Thymus (tissue), 11 donors: ENCODE data around the gene TMEM52. TPM values are rescaled to one million over a fixed set of nuclear protein-coding genes. Genes with fewer than 3 reads are reported as not detected.

Source experiments
- DNase-seq, 9 donors: peaks; one replicate each; pipeline ENCODE4 v3.0.0-alpha.2; 2013; ENCODE audit warnings: low spot score in 9 of 9, low read depth in 6 of 9, missing footprints in 1 of 9
- H3K27ac ChIP-seq, 2 donors: one replicate each; pipeline ENCODE4 v1.5.1; 2013; ENCODE audit warnings: control low read depth in 1 of 2, low read depth in 1 of 2, low read length in 1 of 2, mild to moderate bottlenecking in 1 of 2, moderate library complexity in 1 of 2
- H3K27me3 ChIP-seq, 2 donors: one replicate each; pipeline ENCODE4 v1.5.1; 2013; ENCODE audit warnings: low read length in 1 of 2; ENCODE audit not compliant: control insufficient read depth in 2 of 2, insufficient read depth in 1 of 2
- H3K36me3 ChIP-seq, 2 donors: one replicate each; pipeline ENCODE4 v1.5.1; 2013; ENCODE audit warnings: low read length in 1 of 2, mild to moderate bottlenecking in 1 of 2, moderate library complexity in 1 of 2; ENCODE audit not compliant: control insufficient read depth in 2 of 2, insufficient read depth in 2 of 2
- H3K4me1 ChIP-seq, 2 donors: one replicate each; pipeline ENCODE4 v1.5.1; 2013; ENCODE audit warnings: low read length in 2 of 2; ENCODE audit not compliant: control insufficient read depth in 2 of 2, insufficient read depth in 2 of 2
- H3K4me3 ChIP-seq, 2 donors: one replicate each; pipeline ENCODE4 v1.5.1; 2013; ENCODE audit warnings: low read length in 2 of 2, control low read depth in 1 of 2, mild to moderate bottlenecking in 1 of 2
- H3K9me3 ChIP-seq, 2 donors: one replicate each; pipeline ENCODE4 v1.5.1; 2013; ENCODE audit warnings: low read length in 1 of 2, mild to moderate bottlenecking in 1 of 2; ENCODE audit not compliant: control insufficient read depth in 2 of 2, insufficient read depth in 1 of 2
- WGBS: extraction: QIAGEN DNeasy Blood & Tissue Kit; methylation state at CpG from one replicate; pipeline ENCODE4 v1.1.7; 2013; 5-methylcytosine and 5-hydroxymethylcytosine counted together
- polyA plus RNA-seq: library from polyadenylated mRNA; stranded (reverse); fragments of 200-250 nt; gene quantifications from one replicate; pipeline ENCODE4 v1.2.3, GENCODE V29; 2013
- total RNA-seq: library from RNA; stranded (reverse); fragments of 120-200 nt; gene quantifications from one replicate; pipeline ENCODE4 v1.2.4, GENCODE V29; 2013
- donor health status: healthy.

TMEM52 gene
- total and polyA plus RNA-seq, 2 donors, result 0.28 to 0.94 TPM

- no peaks in the 10 kb centered on the region for H3K36me3 ChIP-seq
- H3K27ac ChIP-seq, result no peak overlapping the region
- H3K9me3 ChIP-seq, result no peaks in the 10 kb centered on the region
- H3K4me3 ChIP-seq, result no peak overlapping the region
- H3K27me3 ChIP-seq, result peaks cover 0 to 36% of the 10 kb centered on the region in 2 donors
- H3K4me1 ChIP-seq, result no peaks in the 10 kb centered on the region
- 73% methylated on average over 17 of the region's 17 CpGs for WGBS
- no peak for DNase-seq
Observed at GRCh38 chr1:1960480-1961196, 41.6 kb upstream of the TMEM52 start.

GRCh38 chr1:1959840-1960479, 40.9 kb upstream of the TMEM52 start:
- peaks cover 0 to 34% of the 10 kb centered on the region in 2 donors for H3K27me3 ChIP-seq
- peaks cover 0 to 1% of the 10 kb centered on the region in 2 donors for H3K9me3 ChIP-seq
- no peaks in the 10 kb centered on the region for H3K36me3 ChIP-seq
- 13% methylated on average over 23 of the region's 23 CpGs for WGBS
- H3K4me1 ChIP-seq, result no peaks in the 10 kb centered on the region
- H3K4me3 ChIP-seq, result no peak overlapping the region
- no peak overlapping the region for H3K27ac ChIP-seq
- DNase-seq, result peak; percentile 13 to 71 (median 40)

- DNase-seq, result no peak
- no peak overlapping the region for H3K4me3 ChIP-seq
- H3K27ac ChIP-seq, result no peak overlapping the region
- H3K4me1 ChIP-seq, result no peaks in the 10 kb centered on the region
- peaks cover 0 to 31% of the 10 kb centered on the region in 2 donors for H3K27me3 ChIP-seq
- no peaks in the 10 kb centered on the region for H3K36me3 ChIP-seq
- 87% methylated on average over 12 of the region's 12 CpGs for WGBS
- H3K9me3 ChIP-seq, result peaks cover 0 to 5% of the 10 kb centered on the region in 2 donors
Observed at GRCh38 chr1:1959459-1959839, 40.4 kb upstream of the TMEM52 start.

GRCh38 chr1:1958071-1958541, 39.0 kb upstream of the TMEM52 start:
- Histone ChIP-seq H3K27ac (no peak overlapping the region), H3K4me3 (no peak overlapping the region), H3K9me3 (peaks cover 0 to 5% of the 10 kb centered on the region in 2 donors), H3K4me1 (no peaks in the 10 kb centered on the region), H3K36me3 (no peaks in the 10 kb centered on the region), H3K27me3 (peaks cover 0 to 31% of the 10 kb centered on the region in 2 donors)
- 74% methylated on average over 29 of the region's 29 CpGs for WGBS
- no peak for DNase-seq

- H3K27me3 ChIP-seq, result peaks cover 0 to 31% of the 10 kb centered on the region in 2 donors
- DNase-seq, result no peak
- no peak overlapping the region for H3K27ac ChIP-seq
- 90% methylated on average over 22 of the region's 22 CpGs for WGBS
- H3K4me1 ChIP-seq, result no peaks in the 10 kb centered on the region
- no peak overlapping the region for H3K4me3 ChIP-seq
- peaks cover 0 to 5% of the 10 kb centered on the region in 2 donors for H3K9me3 ChIP-seq
- no peaks in the 10 kb centered on the region for H3K36me3 ChIP-seq
Observed at GRCh38 chr1:1957533-1957961, 38.5 kb upstream of the TMEM52 start.

GRCh38 chr1:1956586-1957532, 37.8 kb upstream of the TMEM52 start:
- Histone ChIP-seq H3K4me3 (no peak overlapping the region), H3K27ac (no peak overlapping the region), H3K27me3 (peaks cover 0 to 30% of the 10 kb centered on the region in 2 donors), H3K4me1 (no peaks in the 10 kb centered on the region), H3K9me3 (peaks cover 0 to 5% of the 10 kb centered on the region in 2 donors), H3K36me3 (no peaks in the 10 kb centered on the region)
- DNase-seq, result no peak
- WGBS, result 93% methylated on average over 38 of the region's 38 CpGs

- Histone ChIP-seq H3K4me1 (no peaks in the 10 kb centered on the region), H3K4me3 (no peak overlapping the region), H3K27me3 (peaks cover 0 to 25% of the 10 kb centered on the region in 2 donors), H3K36me3 (no peaks in the 10 kb centered on the region), H3K27ac (no peak overlapping the region), H3K9me3 (peaks cover 0 to 5% of the 10 kb centered on the region in 2 donors)
- DNase-seq, result no peak
- 89% methylated on average over 7 of the region's 7 CpGs for WGBS
Observed at GRCh38 chr1:1956101-1956500, 37.0 kb upstream of the TMEM52 start.

- no peak for DNase-seq
- 88% methylated on average over 14 of the region's 14 CpGs for WGBS
- H3K27me3 ChIP-seq, result peaks cover 0 to 21% of the 10 kb centered on the region in 2 donors
Observed at GRCh38 chr1:1955621-1956094, 36.6 kb upstream of the TMEM52 start.

More at GRCh38 chr1:1955621-1956094, 36.6 kb upstream of the TMEM52 start:
- H3K9me3 ChIP-seq, result peaks cover 0 to 5% of the 10 kb centered on the region in 2 donors
- no peaks in the 10 kb centered on the region for H3K36me3 ChIP-seq
- no peak overlapping the region for H3K27ac ChIP-seq
- no peak overlapping the region for H3K4me3 ChIP-seq
- H3K4me1 ChIP-seq, result no peaks in the 10 kb centered on the region
